ENCODE results near the gene MACROD2. TPM values are rescaled to one million over a fixed set of nuclear protein-coding genes. Genes with fewer than 3 reads are reported as not detected.

Gene MACROD2
- total RNA-seq, 2 donors from 2014 or later = 0.95 to 4.2 TPM

DNA sequence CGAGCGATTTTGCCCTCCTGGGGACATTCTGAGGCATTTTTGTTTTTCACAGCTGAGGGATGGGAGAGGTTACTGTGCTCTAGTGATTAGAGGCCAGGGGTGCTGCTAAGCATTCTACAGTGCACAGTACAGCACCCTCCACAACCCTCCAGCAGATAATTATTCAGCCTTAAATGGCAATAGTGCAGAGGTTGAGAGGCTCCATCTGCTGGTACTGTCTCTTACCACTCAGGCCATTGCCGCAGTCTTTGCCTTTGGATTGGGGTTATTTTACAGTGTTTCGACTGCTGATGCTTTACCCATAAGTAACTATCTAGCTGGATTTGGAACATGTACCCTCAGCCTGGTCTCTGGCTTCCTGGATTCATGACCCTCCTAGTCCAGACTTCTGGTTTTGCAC lies 1872.6 kb downstream of the MACROD2 start:
- no peak for ATAC-seq (ENCODE audit: insufficient number of reproducible peaks, low FRiP score, low read depth)
- Histone ChIP-seq H3K9me3 (no peaks in the 10 kb centered on the region), H3K36me3 (no peaks in the 10 kb centered on the region), H3K27ac (no peak overlapping the region), H3K27me3 (replicated peaks; ENCODE audit: insufficient read depth) (no peaks in the 10 kb centered on the region), H3K4me3 (no peak overlapping the region), H3K4me1 (ENCODE audit: control insufficient read depth in 1 of 2, low read depth in 2 of 2) (no peaks in the 10 kb centered on the region)
- TF ChIP-seq, protein P1, sequence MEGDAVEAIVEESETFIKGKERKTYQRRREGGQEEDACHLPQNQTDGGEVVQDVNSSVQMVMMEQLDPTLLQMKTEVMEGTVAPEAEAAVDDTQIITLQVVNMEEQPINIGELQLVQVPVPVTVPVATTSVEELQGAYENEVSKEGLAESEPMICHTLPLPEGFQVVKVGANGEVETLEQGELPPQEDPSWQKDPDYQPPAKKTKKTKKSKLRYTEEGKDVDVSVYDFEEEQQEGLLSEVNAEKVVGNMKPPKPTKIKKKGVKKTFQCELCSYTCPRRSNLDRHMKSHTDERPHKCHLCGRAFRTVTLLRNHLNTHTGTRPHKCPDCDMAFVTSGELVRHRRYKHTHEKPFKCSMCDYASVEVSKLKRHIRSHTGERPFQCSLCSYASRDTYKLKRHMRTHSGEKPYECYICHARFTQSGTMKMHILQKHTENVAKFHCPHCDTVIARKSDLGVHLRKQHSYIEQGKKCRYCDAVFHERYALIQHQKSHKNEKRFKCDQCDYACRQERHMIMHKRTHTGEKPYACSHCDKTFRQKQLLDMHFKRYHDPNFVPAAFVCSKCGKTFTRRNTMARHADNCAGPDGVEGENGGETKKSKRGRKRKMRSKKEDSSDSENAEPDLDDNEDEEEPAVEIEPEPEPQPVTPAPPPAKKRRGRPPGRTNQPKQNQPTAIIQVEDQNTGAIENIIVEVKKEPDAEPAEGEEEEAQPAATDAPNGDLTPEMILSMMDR (IDR thresholded peaks at IDR 0.05) = no peak
- DNase-seq (ENCODE audit: low spot score) = no peak

DNA sequence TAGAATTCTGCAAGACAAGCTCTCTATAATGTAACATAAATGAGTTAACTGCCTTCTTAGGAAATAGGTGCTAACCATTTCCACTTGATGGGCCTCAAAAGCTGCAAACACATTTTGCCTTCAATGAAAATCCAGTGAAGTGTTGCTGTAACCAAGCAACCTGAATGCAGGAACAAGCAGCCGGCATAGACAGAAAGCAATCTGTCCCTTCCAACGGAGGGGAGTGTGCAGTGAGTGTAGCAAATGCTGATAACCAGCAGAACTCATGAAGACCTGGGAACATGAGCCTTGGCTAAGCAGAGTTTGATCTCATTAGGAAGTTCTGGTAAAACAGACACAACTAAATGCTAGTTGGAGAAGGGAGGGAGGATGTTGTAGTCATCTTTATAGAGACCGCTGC lies 1880.1 kb downstream of the MACROD2 start:
- no peaks in the 10 kb centered on the region for H3K36me3 ChIP-seq
- TF ChIP-seq, protein P1 (IDR thresholded peaks at IDR 0.05) = no peak
- no peak overlapping the region for H3K27ac ChIP-seq
- DNase-seq (ENCODE audit: low spot score) = no peak
- peaks cover under 1% of the 10 kb centered on the region for H3K9me3 ChIP-seq
- no peak overlapping the region for H3K4me3 ChIP-seq
- no peaks in the 10 kb centered on the region for H3K27me3 ChIP-seq (replicated peaks; ENCODE audit: insufficient read depth)
- H3K4me1 ChIP-seq (ENCODE audit: control insufficient read depth in 1 of 2, low read depth in 2 of 2) = no peaks in the 10 kb centered on the region
- ATAC-seq (ENCODE audit: insufficient number of reproducible peaks, low FRiP score, low read depth) = no peak

DNA sequence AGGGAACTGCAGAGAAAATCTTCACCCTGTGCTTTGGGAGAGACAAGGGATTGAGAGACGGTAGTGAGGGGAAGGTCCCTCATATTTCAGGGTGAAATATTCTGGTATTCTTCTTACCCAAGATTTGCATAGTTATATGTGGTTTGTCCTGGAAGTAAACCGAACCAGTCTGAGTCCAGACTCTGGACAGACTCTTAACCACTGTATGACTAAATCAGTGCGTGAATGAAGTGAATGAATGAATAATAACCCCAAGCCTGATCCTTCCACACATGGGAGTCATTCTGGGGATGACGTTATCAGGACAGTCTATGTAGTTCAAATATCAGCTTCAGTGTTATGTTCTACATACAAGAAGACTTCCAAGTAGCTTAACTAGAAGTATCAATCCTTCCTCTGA lies 1887.2 kb downstream of the MACROD2 start:
- Histone ChIP-seq H3K27ac (no peak overlapping the region), H3K36me3 (no peaks in the 10 kb centered on the region), H3K4me3 (no peak overlapping the region), H3K27me3 (replicated peaks; ENCODE audit: insufficient read depth) (no peaks in the 10 kb centered on the region), H3K9me3 (peaks cover 9% of the 10 kb centered on the region), H3K4me1 (ENCODE audit: control insufficient read depth in 1 of 2, low read depth in 2 of 2) (no peaks in the 10 kb centered on the region)
- TF ChIP-seq, protein P1 (IDR thresholded peaks at IDR 0.05) = no peak
- DNase-seq (ENCODE audit: low spot score) (no peak), ATAC-seq (ENCODE audit: insufficient number of reproducible peaks, low FRiP score, low read depth) (no peak)

DNA sequence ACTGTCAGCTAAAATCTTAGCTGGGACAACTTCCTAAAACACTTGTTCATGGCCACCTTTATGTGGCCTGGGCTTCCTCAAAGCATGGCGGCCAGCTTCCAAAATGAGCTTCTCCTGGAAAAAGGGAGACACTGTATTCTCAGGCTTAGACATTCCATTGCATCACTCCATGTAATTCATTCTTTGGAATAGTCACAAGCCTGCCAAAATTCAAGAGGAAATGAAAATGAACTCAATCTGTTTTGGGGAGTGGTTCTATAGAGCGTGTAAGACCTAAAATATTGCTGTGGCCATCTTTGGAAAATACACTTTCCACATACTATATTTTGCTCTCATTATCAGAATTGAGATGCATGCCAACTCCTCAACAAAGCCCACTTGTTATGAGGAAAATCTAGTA lies 1890.9 kb downstream of the MACROD2 start:
- Histone ChIP-seq H3K9me3 (peaks cover under 1% of the 10 kb centered on the region), H3K27me3 (replicated peaks; ENCODE audit: insufficient read depth) (no peaks in the 10 kb centered on the region), H3K36me3 (no peaks in the 10 kb centered on the region), H3K27ac (no peak overlapping the region), H3K4me3 (no peak overlapping the region), H3K4me1 (ENCODE audit: control insufficient read depth in 1 of 2, low read depth in 2 of 2) (peaks cover 2 to 28% of the 10 kb centered on the region in 2 donors)
- ATAC-seq (ENCODE audit: insufficient number of reproducible peaks, low FRiP score, low read depth) (no peak), DNase-seq (ENCODE audit: low spot score) (no peak)
- TF ChIP-seq, protein P1 (IDR thresholded peaks at IDR 0.05) = no peak

DNA sequence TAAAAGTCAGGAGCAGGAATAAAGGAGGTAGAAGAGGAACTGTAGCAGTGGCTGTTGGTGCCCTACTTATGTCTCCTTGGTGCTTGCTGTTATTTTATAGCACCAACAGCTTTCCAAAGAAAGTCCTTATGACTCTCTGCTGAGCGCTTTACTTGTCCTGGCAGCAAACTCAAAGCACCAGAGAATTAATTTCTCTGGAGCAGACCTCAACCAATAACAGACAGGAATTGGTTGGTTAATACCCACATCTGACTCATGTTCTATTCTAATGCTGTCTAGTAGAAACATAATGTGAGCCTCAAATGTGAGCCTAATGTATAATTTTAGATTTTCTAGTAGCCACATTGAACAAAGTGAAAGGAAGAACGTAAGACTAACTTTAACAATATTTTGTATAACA lies 1892.1 kb downstream of the MACROD2 start:
- Histone ChIP-seq H3K27ac (no peak overlapping the region), H3K9me3 (no peaks in the 10 kb centered on the region), H3K4me1 (ENCODE audit: control insufficient read depth in 1 of 2, low read depth in 2 of 2) (peaks cover 2 to 38% of the 10 kb centered on the region in 2 donors), H3K4me3 (no peak overlapping the region), H3K36me3 (no peaks in the 10 kb centered on the region), H3K27me3 (replicated peaks; ENCODE audit: insufficient read depth) (no peaks in the 10 kb centered on the region)
- TF ChIP-seq, protein P1 (IDR thresholded peaks at IDR 0.05) = no peak
- DNase-seq (ENCODE audit: low spot score) (no peak), ATAC-seq (ENCODE audit: insufficient number of reproducible peaks, low FRiP score, low read depth) (no peak)
